ENCODE data around the gene GAMT. TPM values are rescaled to one million over a fixed set of nuclear protein-coding genes. Genes with fewer than 3 reads are reported as not detected.

GAMT gene
- total RNA-seq, 1 experiment from 2014 or later = 27.3 TPM

GRCh38 chr19:1407528-1408299, 6.4 kb upstream of the GAMT start, which contains the start of gene DAZAP1:
Gene DAZAP1, plus strand, starts transcription at chr19:1407586. Its CDS starts 188 bp downstream, at chr19:1407774.
- no peaks in the 10 kb centered on the region for H3K27me3 ChIP-seq (ENCODE audit: insufficient read depth, low read depth)
- ChIA-PET CTCF (no interaction called here), POLR2A (ENCODE audit: unreplicated experiment) (no interaction called here)
- no peaks in the 10 kb centered on the region for H3K9me2 ChIP-seq (ENCODE audit: insufficient read depth)
- DNase-seq = peak in 1 of 2 experiments; percentile 15
- TF ChIP-seq EZH2 (IDR thresholded peaks at IDR 0.05; ENCODE audit: low read depth) = no peak
- TF ChIP-seq, protein P1, sequence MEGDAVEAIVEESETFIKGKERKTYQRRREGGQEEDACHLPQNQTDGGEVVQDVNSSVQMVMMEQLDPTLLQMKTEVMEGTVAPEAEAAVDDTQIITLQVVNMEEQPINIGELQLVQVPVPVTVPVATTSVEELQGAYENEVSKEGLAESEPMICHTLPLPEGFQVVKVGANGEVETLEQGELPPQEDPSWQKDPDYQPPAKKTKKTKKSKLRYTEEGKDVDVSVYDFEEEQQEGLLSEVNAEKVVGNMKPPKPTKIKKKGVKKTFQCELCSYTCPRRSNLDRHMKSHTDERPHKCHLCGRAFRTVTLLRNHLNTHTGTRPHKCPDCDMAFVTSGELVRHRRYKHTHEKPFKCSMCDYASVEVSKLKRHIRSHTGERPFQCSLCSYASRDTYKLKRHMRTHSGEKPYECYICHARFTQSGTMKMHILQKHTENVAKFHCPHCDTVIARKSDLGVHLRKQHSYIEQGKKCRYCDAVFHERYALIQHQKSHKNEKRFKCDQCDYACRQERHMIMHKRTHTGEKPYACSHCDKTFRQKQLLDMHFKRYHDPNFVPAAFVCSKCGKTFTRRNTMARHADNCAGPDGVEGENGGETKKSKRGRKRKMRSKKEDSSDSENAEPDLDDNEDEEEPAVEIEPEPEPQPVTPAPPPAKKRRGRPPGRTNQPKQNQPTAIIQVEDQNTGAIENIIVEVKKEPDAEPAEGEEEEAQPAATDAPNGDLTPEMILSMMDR (conservative IDR thresholded peaks at IDR 0.05) = no peak
- no TSS peak for BruUV-seq (replicated peaks)
- peaks cover 12% of the 10 kb centered on the region for H3F3A ChIP-seq (ENCODE audit: insufficient read depth, low read depth)
- H3K9me3 ChIP-seq (ENCODE audit: insufficient read depth, low read depth) = no peaks in the 10 kb centered on the region
- H3K79me2 ChIP-seq (ENCODE audit: low read depth) = peaks cover 49% of the 10 kb centered on the region
- H3K27ac ChIP-seq = peak within 1 kb of the TSS; percentile 72
- peaks cover 22% of the 10 kb centered on the region for H3K4me1 ChIP-seq (replicated peaks; ENCODE audit: insufficient read depth)
- H3K36me3 ChIP-seq (ENCODE audit: low read depth) = no peaks in the 10 kb centered on the region
- intact Hi-C loops (cut with micrococcal nuclease; ENCODE audit: unreplicated experiment) = loop anchor here (1.0 to 5.0 kb wide), 3 partner anchors 31 to 183 kb away; partner anchors contain the start of gene RPS15
- H3K4me3 ChIP-seq = peak within 1 kb of the TSS; percentile 81
- H2AFZ ChIP-seq = peak within 1 kb of the TSS; percentile 76
- peak within 1 kb of the TSS; percentile 92 for H3K4me2 ChIP-seq
- H4K20me1 ChIP-seq (ENCODE audit: insufficient read depth) = peaks cover 39% of the 10 kb centered on the region

DNA sequence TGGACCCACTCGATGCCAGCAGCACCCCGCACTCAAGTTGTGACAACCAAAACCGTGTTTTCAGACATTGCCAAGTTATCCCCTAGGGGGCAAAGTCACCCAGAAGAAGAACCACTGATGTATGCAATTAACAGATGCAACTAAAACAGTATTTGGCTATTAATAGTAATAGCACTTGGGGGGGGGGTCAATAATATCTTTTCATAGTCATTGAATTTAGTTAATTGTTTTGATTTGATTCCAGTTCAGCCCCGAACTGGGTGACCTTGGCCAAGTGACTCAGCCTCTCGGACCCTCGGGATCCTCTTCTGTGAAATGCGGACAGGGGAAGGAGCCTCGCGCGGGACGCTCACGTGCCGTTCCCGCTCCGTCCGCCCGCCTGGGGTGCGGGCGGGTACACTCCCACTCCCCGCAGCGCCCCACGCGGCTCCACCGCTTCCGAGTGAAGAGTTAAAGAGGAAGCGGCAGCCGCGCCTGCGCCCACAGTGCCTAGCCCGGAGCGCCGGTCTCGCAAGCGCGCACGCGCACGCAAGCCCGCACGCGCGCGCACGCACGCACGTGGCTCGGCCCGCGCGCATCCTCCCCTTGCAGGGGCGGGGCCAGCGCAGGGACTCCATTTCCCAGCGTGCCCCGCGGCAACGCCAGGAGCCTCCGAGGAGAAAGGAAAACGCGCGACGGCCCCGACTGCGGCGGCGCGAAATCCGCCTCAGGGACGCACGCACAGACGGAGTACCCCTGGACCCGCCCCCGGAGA, 5.6 kb upstream of the GAMT start:
- H3K4me2 ChIP-seq = peak overlapping the region; percentile 80
- no peak for TF ChIP-seq EZH2 (IDR thresholded peaks at IDR 0.05; ENCODE audit: low read depth)
- TF ChIP-seq, protein P1 (conservative IDR thresholded peaks at IDR 0.05) = peak; percentile 60
- H2AFZ ChIP-seq = peak overlapping the region; percentile 76
- peaks cover 14% of the 10 kb centered on the region for H3F3A ChIP-seq (ENCODE audit: insufficient read depth, low read depth)
- DNase-seq = peak; percentile 83 to 98
- intact Hi-C loops (cut with micrococcal nuclease; ENCODE audit: unreplicated experiment) = loop anchor here (2.0 to 5.0 kb wide), 2 partner anchors 50 to 184 kb away; no protein-coding TSS in a partner anchor
- ChIA-PET POLR2A (ENCODE audit: unreplicated experiment) (no interaction called here), CTCF (no interaction called here)
- H3K9me3 ChIP-seq (ENCODE audit: insufficient read depth, low read depth) = no peaks in the 10 kb centered on the region
- peaks cover 33% of the 10 kb centered on the region for H4K20me1 ChIP-seq (ENCODE audit: insufficient read depth)
- peaks cover 22% of the 10 kb centered on the region for H3K4me1 ChIP-seq (replicated peaks; ENCODE audit: insufficient read depth)
- H3K27me3 ChIP-seq (ENCODE audit: insufficient read depth, low read depth) = no peaks in the 10 kb centered on the region
- TSS peak; percentile 59 for BruUV-seq (replicated peaks)
- H3K4me3 ChIP-seq = peak overlapping the region; percentile 68
- no peaks in the 10 kb centered on the region for H3K36me3 ChIP-seq (ENCODE audit: low read depth)
- no peaks in the 10 kb centered on the region for H3K9me2 ChIP-seq (ENCODE audit: insufficient read depth)
- peak overlapping the region; percentile 51 for H3K27ac ChIP-seq
- H3K79me2 ChIP-seq (ENCODE audit: low read depth) = peaks cover 42% of the 10 kb centered on the region

DNA sequence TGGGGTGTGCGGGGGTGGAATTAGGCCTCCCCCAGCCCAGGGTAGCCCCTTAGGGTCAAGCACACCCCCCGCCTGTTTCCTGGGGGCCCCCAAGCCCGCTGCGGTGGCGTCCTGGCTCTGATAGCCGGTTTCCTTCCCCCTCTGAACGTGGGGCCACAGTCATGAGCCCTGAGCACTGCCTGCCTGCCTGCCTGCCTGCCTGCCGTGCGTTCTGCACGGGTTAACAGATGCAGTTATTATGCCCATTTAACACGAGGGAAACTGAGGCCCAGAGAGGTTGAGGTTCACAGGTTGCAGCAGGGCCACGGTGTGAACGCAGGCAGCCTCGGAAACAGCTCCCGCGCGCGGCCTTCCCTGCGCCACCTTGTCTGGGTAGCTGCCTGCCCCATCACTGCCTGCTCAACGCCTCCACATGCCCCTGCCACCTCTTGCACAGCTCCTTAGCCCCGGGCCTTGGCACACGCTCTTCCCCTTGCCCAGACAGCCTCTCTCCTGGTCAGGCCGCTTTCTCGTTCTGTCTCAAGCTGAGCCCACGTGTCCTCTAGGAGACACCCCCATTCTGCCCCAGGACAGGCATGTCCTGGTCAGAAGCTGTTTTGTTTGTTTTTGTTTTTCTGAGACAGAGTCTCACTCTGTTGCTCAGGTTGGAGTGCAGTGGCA, 1.2 kb upstream of the GAMT start:
- Histone ChIP-seq H3K27me3 (ENCODE audit: insufficient read depth, low read depth) (no peaks in the 10 kb centered on the region), H3K9me2 (ENCODE audit: insufficient read depth) (no peaks in the 10 kb centered on the region), H3K4me1 (replicated peaks; ENCODE audit: insufficient read depth) (peaks cover 7% of the 10 kb centered on the region; the same call in 1 of the 2 replicates), H3F3A (ENCODE audit: insufficient read depth, low read depth) (peaks cover 19% of the 10 kb centered on the region), H4K20me1 (ENCODE audit: insufficient read depth) (no peaks in the 10 kb centered on the region), H3K9me3 (ENCODE audit: insufficient read depth, low read depth) (no peaks in the 10 kb centered on the region), H3K79me2 (ENCODE audit: low read depth) (no peaks in the 10 kb centered on the region), H3K4me2 (no peak overlapping the region), H3K36me3 (ENCODE audit: low read depth) (no peaks in the 10 kb centered on the region), H2AFZ (no peak overlapping the region), H3K4me3 (no peak overlapping the region), H3K27ac (no peak overlapping the region)
- ChIA-PET CTCF (no interaction called here), POLR2A (ENCODE audit: unreplicated experiment) (no interaction called here)
- no TSS peak for BruUV-seq (replicated peaks)
- no peak for TF ChIP-seq EZH2 (IDR thresholded peaks at IDR 0.05; ENCODE audit: low read depth)
- TF ChIP-seq, protein P1 (conservative IDR thresholded peaks at IDR 0.05) = no peak
- DNase-seq = peak in 1 of 2 experiments; percentile 39
- intact Hi-C loops (cut with micrococcal nuclease; ENCODE audit: unreplicated experiment) = no loop called here

Data from PC-9 (cell line).